GM18873 (cell line): Measurements from ENCODE around the gene GNGT2.
"Not testable (repeated sequence)": the region's sequence is repeated elsewhere in the genome, so short reads cannot be mapped to it uniquely, and the experiment has no call there.

Source experiments
- ATAC-seq: cut with Tn5 transposase; IDR thresholded peaks from one replicate; pipeline ENCODE4 v1.9.1; 2021; ENCODE audit warnings: mild to moderate bottlenecking, moderate library complexity, moderate number of reproducible peaks; ENCODE audit not compliant: unreplicated experiment, low FRiP score

The GNGT2 gene

GRCh38 chr17:49180998-49181635 is 29.3 kb downstream of the GNGT2 start:
- no peak for ATAC-seq

- ATAC-seq, result no peak
Measured at GRCh38 chr17:49180303-49180702, 30.1 kb downstream of the GNGT2 start.

GRCh38 chr17:49175978-49176377 is 34.4 kb downstream of the GNGT2 start:
- ATAC-seq, result not testable (repeated sequence)

DNA sequence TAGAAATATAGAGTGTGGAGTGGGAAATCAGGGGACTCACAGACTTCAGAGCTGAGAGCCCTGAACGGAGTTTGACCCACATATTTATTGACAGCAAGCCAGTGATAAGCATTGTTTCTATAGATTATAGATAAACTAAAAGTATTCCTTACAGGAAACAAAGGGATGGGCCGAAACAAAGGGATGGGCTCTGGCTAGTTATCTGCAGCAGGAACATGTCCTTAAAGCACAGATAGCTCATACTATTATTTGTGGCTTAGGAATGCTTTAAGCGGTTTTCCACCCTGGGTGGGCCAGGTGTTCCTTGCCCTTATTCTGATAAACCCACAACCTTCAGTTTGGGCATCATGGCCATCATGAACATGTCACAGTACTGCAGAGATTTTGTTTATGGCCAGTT is 39.7 kb downstream of the GNGT2 start:
- not testable (repeated sequence) for ATAC-seq

- no peak for ATAC-seq
Measured at GRCh38 chr17:49170216-49170615, 40.2 kb downstream of the GNGT2 start.

DNA sequence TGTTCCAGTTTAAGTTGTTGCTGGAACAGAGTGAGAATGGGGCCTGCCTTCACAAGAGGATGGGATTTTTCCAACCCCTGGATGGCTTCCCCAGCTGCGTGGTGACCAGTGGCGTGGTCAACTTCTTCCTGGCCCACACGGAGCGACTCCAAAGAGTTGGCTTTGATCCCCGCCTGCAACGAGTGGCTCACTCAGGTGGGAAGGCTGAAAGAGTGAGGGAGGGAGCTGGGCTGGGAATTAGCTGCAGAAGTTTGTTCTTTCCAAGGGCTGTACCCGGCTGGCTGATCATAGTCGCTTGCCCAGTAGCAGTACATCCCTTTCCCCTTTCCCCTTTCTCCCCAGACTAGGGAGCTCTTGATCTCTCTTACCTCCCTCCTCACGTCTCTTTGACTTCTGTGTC is 41.7 kb downstream of the GNGT2 start:
- ATAC-seq, result no peak

- no peak for ATAC-seq
Measured at GRCh38 chr17:49165143-49165542, 45.2 kb downstream of the GNGT2 start.

DNA sequence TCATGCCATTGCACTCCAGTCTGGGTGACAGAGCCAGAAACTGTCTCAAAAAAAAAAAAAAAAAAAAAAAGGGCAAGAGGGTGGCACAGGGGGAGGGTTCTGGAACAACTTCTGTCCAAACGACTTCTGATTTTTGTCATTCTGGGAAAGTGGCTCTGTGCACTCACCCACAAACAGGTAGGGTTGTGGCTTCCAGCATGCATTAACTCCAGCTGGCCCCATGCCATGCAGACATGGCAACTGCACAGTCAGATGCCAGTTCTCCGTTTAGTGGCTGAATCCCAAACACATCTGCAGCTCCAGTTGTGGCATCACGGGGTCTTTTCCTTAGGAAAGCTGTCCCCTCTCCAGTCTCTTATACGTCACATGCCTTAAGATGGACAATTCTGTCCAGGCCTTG is 47.5 kb downstream of the GNGT2 start:
- no peak for ATAC-seq

GRCh38 chr17:49157784-49158183 is 52.6 kb downstream of the GNGT2 start:
- ATAC-seq, result no peak

- no peak for ATAC-seq
Measured at GRCh38 chr17:49156256-49156655, 54.1 kb downstream of the GNGT2 start.
